ENCODE measurements around the gene TTC7B. TPM values are rescaled to one million over a fixed set of nuclear protein-coding genes. Genes with fewer than 3 reads are reported as not detected.

Gene TTC7B
- total RNA-seq, 2 experiments from 2014 or later = 8.8 to 9.5 TPM

DNA sequence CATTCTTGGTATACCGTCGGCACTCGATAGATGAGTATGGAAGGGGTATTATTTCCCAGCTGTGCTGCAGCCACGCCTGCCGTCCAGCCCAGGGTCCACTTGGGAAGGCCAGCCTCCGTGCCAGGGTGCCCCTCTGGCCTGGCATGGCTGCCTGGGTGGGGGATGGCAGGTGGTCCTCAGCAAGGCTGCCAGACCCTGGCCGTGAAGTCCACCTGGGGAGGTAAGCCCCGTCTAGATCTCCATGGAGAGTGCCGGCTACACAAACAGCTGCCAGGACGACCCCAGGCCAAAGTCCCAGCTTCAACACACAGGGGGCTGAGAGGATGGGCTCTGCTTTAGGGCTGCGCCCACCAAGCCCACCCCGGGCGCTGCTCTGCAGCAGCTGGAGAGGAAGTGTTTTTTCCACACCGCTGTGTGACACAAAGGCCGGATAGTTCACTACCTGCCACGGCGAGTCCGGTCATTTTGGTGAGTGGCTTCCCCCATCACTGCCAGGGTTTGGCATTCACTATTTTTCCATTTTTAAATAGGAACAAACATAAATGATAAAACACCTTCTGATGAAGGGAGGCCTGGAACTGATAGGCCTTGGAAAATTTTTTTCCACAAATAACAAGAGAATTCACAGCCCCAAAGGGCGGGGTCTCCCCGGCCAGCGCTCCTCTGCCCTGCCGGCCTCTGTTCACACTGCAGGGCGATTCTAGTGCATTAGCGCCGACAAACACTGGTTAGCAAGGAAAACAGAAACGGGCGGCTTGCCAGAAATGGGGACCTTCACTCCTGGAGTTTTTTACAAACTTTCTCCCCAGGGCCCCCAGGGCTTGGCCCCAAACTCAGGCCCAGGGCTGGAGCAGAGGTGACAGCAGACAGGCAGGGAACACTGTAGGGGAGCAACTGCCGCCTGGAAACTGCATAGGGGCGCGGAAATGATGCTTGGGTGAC is 257.9 kb downstream of the TTC7B start:
- no peaks in the 10 kb centered on the region for H3K9me3 Mint-ChIP-seq
- POLR2A ChIA-PET = no interaction called here
- no peaks in the 10 kb centered on the region for H3K4me1 Mint-ChIP-seq
- H3K27ac Mint-ChIP-seq = no peak overlapping the region
- CTCF ChIA-PET = no interaction called here
- H3K36me3 Mint-ChIP-seq (ENCODE audit: low read depth) = no peaks in the 10 kb centered on the region
- DNase-seq = no peak
- no peak overlapping the region for H3K4me3 Mint-ChIP-seq
- H3K27me3 Mint-ChIP-seq = no peaks in the 10 kb centered on the region

DNA sequence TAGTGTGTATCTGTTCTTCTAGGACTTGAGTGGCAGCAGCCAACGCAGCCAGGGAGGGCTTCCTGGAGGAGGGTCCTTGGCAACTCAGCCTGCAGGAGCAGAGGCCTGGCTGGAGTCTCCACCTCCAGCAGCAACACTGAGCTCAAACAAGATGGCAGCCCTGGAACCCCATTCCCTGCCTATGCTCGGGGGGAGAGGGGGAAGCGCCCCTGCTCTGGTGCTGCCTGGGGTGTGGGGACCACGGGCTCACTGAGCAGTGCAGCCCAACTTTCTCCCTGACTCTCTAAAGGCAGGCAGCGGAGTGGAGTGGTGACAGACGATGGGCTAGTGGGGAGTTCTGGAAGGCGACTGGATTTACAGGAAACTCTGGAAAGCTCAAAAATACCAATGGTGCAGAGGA is 258.7 kb downstream of the TTC7B start:
- H3K4me3 Mint-ChIP-seq = no peak overlapping the region
- no peaks in the 10 kb centered on the region for H3K27me3 Mint-ChIP-seq
- no peak for DNase-seq
- ChIA-PET CTCF (no interaction called here), POLR2A (no interaction called here)
- H3K27ac Mint-ChIP-seq = no peak overlapping the region
- H3K4me1 Mint-ChIP-seq = no peaks in the 10 kb centered on the region
- H3K36me3 Mint-ChIP-seq (ENCODE audit: low read depth) = no peaks in the 10 kb centered on the region
- no peaks in the 10 kb centered on the region for H3K9me3 Mint-ChIP-seq

DNA sequence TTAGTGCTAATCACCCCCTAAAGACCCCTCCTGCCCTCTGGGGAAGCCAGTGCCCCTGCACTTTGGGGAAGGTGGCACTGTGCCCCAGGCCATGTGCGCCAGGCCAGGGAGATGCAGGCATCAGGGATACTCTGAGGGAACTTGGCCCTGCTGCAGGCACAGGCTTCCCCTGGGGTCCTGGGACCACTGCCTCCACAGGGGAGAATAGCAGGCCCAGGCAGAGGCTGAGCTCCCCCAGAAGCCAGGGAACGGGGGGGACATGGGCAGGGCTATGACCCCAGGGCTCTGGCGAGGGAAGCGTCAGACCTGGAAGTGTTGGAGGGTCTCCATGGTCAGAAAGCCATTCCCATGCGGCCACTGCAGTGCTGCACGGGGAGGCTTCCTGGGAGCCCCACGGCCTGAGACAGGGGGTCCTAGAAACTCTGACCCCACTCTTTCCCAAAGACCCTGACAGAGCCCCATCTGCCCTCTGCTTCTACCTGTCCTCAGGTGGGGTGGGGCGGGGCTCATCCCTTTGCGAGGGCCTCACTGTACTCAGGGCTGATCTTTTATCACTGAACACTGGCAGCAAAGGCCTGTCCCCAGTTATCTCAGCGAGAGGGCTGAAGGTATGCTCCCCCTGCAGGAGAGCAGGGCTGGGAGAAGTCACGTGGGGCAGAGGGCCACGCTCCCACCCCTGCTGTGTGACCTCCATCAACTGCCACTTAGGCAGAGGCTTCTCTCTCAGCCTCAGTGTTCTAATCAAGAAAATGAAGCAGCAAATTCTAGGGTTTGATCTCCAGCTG is 259.4 kb downstream of the TTC7B start:
- CTCF ChIA-PET = no interaction called here
- POLR2A ChIA-PET = no interaction called here
- Mint-ChIP-seq H3K27me3 (no peaks in the 10 kb centered on the region), H3K36me3 (ENCODE audit: low read depth) (no peaks in the 10 kb centered on the region), H3K27ac (no peak overlapping the region), H3K4me1 (no peaks in the 10 kb centered on the region), H3K9me3 (no peaks in the 10 kb centered on the region), H3K4me3 (no peak overlapping the region)
- DNase-seq = no peak

DNA sequence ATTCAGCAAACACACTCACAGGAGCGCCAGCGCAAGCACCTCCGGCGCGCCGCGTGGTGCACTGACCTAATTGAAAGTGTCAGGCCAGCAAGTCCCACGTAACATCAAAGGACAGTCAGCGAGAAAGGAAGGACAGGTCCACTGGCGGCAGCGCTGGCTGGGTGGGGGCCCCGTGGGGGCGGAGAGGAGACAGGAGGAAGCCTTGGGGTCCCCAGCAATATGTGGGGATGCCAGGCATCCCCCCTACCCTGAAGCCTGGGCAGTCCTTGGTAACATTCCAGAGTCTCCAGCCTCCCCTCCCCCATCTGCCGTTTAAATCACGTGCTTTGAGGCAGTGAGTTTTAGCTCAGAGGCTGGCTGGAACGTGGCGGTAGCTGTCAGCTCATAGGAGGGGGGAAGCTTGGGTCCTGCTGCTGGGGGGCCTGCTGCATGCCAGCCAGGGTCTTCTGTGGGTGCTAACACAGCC is 260.2 kb downstream of the TTC7B start:
- ChIA-PET CTCF (no interaction called here), POLR2A (no interaction called here)
- Mint-ChIP-seq H3K27me3 (no peaks in the 10 kb centered on the region), H3K9me3 (no peaks in the 10 kb centered on the region), H3K4me1 (no peaks in the 10 kb centered on the region), H3K27ac (no peak overlapping the region), H3K4me3 (no peak overlapping the region), H3K36me3 (ENCODE audit: low read depth) (no peaks in the 10 kb centered on the region)
- DNase-seq = no peak

DNA sequence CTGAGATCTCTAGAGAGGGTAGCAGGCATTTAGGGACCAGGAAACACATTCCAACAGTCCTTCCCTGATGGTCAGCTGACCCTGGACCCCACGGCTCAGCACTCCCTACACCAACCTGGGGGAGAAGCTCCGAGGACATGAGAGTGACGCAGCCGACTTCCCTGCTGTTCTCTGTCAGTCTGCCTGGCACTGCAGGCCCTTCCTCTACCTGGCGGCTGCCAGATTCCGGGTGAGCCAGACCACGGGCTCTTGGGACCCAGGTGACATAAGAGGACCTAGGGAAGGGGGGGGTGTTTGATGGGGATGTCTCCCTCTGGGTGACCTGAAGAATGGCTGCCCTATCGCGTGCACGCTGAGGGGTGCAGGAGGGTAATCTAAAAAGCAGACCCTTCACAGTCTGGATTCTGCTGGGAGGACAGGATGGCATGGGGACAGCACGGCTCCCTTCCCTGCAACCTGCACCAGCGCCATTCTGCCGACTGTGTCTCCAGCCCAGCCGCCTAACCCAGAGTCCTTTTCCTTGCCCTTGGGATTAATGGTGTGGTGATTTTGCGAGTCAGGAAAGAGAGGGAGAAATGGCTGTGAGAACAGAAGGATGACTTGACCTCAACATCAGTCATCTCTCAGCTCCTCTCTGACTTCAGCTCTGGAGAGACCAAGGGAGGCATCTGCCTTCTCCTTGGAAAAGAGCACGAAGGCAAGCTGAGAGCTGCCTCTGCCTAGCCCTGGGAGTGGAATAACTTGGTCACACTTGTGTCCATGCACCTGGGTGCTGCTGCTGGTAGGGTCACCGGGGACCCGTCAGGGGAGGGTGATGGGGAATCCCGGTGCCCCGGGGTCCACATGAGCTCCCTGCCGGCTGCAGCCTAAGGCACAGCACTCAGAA is 260.9 kb downstream of the TTC7B start:
- H3K27ac Mint-ChIP-seq = no peak overlapping the region
- no peaks in the 10 kb centered on the region for H3K9me3 Mint-ChIP-seq
- no peak overlapping the region for H3K4me3 Mint-ChIP-seq
- no peak for DNase-seq
- no peaks in the 10 kb centered on the region for H3K4me1 Mint-ChIP-seq
- POLR2A ChIA-PET = no interaction called here
- H3K36me3 Mint-ChIP-seq (ENCODE audit: low read depth) = no peaks in the 10 kb centered on the region
- H3K27me3 Mint-ChIP-seq = no peaks in the 10 kb centered on the region
- CTCF ChIA-PET = no interaction called here

DNA sequence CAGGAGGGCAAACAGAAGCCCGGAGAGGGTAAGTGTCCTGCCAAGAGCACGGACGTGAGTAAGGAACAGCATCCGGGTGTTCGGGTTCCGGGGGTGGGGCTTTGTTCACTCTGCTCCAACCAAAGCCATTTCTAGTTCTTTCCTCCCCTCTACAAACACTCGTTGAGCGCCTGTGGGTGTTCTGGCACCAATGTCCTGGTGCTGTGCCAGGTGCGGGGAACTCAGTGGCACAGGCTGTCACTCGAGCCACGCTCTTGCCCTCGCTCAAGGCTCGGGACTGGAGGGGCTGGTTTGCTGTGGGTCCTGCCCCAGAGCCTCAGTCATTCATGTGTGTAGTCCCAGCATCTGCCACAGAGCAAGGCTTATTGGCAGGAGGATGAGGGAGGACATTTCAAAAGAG is 261.9 kb downstream of the TTC7B start:
- H3K4me3 Mint-ChIP-seq = no peak overlapping the region
- no peak for DNase-seq
- ChIA-PET CTCF (no interaction called here), POLR2A (no interaction called here)
- H3K4me1 Mint-ChIP-seq = no peaks in the 10 kb centered on the region
- no peaks in the 10 kb centered on the region for H3K27me3 Mint-ChIP-seq
- H3K9me3 Mint-ChIP-seq = no peaks in the 10 kb centered on the region
- H3K36me3 Mint-ChIP-seq (ENCODE audit: low read depth) = no peaks in the 10 kb centered on the region
- H3K27ac Mint-ChIP-seq = no peak overlapping the region

DNA sequence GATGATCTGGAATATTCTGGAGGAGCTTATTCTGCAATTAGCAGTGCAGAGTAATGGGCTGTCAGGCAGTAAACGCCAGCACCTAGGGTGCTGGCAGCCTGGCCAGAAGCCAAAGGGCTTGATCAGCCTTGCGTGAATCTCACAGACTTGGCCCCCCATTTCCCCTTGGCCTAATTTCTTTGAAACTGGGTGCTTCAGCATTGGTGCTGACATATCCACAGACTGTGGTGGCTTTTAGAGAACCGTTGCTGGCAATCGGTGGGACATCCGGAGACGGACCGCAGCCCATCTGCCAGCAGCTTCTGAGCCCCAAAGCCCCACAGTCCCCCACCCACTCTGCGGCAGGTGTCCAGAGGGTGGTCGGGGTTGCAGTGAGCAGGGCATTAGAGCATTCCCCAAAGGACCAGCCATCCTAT is 262.3 kb downstream of the TTC7B start:
- CTCF ChIA-PET = no interaction called here
- DNase-seq = no peak
- H3K27ac Mint-ChIP-seq = no peak overlapping the region

DNA sequence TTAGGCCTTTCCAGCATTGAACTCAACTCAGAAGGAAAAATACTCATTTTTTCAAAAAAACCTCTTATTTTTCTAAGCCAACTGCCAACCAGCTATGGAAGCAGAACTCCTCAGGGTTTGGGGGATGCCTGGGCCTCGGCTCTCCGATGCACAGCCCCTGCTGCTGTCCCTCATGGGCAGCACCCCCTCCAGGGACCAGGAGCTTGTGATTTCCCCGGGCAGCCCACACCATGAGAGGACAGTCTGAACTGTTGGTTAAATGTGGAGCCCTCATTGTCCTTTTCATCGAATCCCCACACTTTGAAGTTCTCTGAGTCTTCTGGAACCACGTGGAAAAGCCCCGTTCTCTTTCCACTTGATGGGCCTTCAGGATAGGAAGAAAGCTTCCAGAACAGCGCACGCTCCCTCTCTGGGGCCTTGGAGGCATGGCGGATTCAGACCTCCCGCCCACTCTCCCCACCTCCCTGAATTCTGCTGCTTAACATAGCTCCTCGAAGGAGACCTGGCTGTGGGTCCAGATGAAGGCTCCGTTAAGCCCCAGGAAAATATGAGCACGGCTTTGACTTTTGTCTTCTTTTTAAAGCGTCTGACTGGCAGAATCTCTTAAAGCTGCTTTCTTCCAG is 262.8 kb downstream of the TTC7B start:
- CTCF ChIA-PET = no interaction called here
- Mint-ChIP-seq H3K4me1 (no peaks in the 10 kb centered on the region), H3K27ac (no peak overlapping the region), H3K27me3 (no peaks in the 10 kb centered on the region), H3K4me3 (no peak overlapping the region), H3K9me3 (no peaks in the 10 kb centered on the region), H3K36me3 (ENCODE audit: low read depth) (no peaks in the 10 kb centered on the region)
- POLR2A ChIA-PET = no interaction called here
- DNase-seq = no peak

More for the DNA sequence above, 262.3 kb downstream of the TTC7B start:
- Mint-ChIP-seq H3K4me1 (no peaks in the 10 kb centered on the region), H3K36me3 (ENCODE audit: low read depth) (no peaks in the 10 kb centered on the region), H3K4me3 (no peak overlapping the region), H3K27me3 (no peaks in the 10 kb centered on the region), H3K9me3 (no peaks in the 10 kb centered on the region)
- POLR2A ChIA-PET = no interaction called here

DNA sequence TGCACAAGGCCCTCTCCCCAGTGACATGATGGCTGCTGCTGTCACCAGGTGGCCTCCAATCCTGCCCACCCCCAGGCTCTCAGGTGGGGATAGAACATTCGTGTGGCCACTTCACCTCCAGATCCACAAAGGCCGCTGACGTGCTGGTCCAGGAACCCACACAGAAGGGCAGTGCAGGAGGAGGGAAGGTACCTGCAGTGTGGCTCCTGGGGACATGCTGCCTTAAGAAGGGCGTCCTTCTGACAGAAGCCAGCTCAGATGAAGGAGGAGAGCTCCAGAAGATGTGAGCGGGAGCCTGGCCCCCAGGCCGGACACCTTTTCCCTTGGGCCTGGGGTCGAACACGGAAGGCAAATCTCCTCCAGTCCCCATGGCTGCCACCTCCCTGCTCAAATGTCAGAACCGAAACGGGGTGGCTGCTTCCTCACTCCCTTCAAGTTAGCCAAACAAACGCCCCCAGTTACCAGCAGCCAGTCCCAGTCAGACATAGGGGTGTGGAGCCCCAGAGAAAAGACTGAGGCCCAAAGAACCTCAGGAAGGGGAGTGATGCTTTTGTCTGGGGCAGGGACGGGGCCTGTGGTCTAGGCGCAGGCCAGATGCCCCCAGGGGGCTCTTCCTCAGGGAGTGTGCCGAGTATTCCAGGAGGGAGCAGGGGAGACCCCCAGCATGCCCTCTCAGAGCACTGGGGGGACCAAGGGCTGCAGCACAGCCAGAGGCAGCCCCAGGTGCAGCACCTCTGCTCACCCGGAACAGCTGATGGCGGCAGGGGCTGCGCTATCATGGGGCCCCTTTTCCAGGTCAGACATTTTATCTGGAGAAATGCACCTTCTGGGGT is 263.5 kb downstream of the TTC7B start:
- ChIA-PET CTCF (no interaction called here), POLR2A (no interaction called here)
- H3K4me1 Mint-ChIP-seq = no peaks in the 10 kb centered on the region
- no peak for DNase-seq
- H3K27me3 Mint-ChIP-seq = no peaks in the 10 kb centered on the region
- H3K36me3 Mint-ChIP-seq (ENCODE audit: low read depth) = no peaks in the 10 kb centered on the region
- no peak overlapping the region for H3K4me3 Mint-ChIP-seq
- no peak overlapping the region for H3K27ac Mint-ChIP-seq
- no peaks in the 10 kb centered on the region for H3K9me3 Mint-ChIP-seq

DNA sequence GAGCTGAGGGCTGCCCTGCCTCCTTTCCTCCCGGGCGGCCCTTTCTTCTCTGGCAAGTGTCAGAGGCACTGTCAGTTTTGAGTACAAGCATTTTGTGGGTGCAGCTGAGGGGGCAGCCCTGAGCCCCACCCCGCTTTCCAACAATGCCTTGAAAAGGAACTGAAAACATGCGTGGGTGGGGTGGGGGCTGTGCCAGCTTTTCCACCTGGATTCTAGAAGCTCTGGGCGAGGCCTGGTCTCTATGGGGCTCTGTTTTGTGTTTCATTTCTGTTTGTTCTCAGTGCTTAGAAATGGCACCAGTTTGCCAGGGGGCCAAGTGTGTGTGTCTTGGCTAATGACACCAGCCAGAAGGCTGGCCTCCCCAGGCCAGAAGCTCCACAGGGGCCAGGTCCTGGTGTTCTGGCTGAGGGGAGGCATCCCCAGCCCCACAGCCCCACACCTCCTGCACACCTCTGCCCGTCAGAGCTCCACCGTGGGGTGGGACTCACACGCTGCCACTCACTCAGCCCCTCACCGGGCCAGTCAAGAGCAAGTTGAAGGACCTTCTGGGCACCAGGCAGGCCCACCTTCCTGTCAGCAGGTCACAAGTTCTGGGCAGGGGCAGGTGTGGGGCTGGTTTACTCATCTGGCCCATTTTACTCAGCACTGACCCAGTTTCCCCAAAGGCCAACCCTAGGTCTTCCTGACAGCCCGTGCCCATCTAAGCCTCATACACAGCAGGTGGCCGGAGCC is 264.3 kb downstream of the TTC7B start:
- CTCF ChIA-PET = interaction anchor here (0.9 kb wide), 1 partner anchor 207 kb away, joined by 3 read pairs; no protein-coding TSS in a partner anchor
- POLR2A ChIA-PET = interaction anchor here (0.6 kb wide), 1 partner anchor 137 kb away, joined by 3 read pairs; no protein-coding TSS in a partner anchor
- no peaks in the 10 kb centered on the region for H3K27me3 Mint-ChIP-seq

DNA sequence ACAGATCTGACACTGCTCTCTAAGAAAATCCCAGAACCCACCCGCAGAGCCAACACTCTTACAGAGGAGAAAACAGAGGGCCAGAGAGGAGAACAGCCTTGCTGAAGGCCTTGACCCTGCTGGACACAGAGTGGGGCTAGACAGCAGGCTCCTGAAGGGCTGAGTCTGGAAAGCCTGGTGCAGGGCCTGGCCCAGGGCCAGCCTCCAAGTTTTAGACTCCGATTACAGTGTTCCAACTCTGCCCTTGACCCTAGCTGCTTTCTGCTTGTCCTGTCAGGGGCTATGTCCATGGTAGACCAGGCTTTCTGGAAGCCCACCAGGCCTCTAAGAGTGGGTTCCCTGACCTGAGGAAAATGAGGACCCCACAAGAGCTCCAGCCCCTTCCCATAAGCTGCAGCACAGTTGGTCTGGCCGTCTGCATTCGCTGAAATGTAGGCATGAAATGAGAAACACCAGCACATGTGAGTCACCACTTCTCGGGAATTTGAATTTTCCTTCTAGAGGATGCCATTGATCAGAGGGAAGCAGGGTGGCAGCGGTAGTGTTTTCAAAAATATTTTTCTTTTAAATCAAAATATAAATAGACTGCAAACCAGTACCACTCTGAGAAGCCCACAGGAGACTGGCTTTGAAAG is 265.0 kb downstream of the TTC7B start:
- H3K4me1 Mint-ChIP-seq = no peaks in the 10 kb centered on the region
- POLR2A ChIA-PET = interaction anchor here (0.6 kb wide), 1 partner anchor 137 kb away, joined by 3 read pairs; no protein-coding TSS in a partner anchor
- CTCF ChIA-PET = interaction anchor here (0.9 kb wide), 1 partner anchor 208 kb away, joined by 3 read pairs; no protein-coding TSS in a partner anchor
- no peak overlapping the region for H3K4me3 Mint-ChIP-seq
- H3K27ac Mint-ChIP-seq = no peak overlapping the region
- H3K9me3 Mint-ChIP-seq = no peaks in the 10 kb centered on the region
- no peaks in the 10 kb centered on the region for H3K27me3 Mint-ChIP-seq
- no peak for DNase-seq
- no peaks in the 10 kb centered on the region for H3K36me3 Mint-ChIP-seq (ENCODE audit: low read depth)

More for the DNA sequence above, 264.3 kb downstream of the TTC7B start:
- Mint-ChIP-seq H3K4me1 (no peaks in the 10 kb centered on the region), H3K4me3 (no peak overlapping the region), H3K27ac (no peak overlapping the region), H3K9me3 (no peaks in the 10 kb centered on the region), H3K36me3 (ENCODE audit: low read depth) (no peaks in the 10 kb centered on the region)
- no peak for DNase-seq

Data from activated CD4-positive, alpha-beta memory T cell treated with anti-CD3 and anti-CD28 coated beads, Interleukin-2, amount 10 ng/mL, durations not matched to agents 7 days and 5 days (primary cell).